Hypothalamus (tissue), 51 donors: ENCODE results near the gene S100A14.
A peak's percentile ranks its signal among the peaks of the same experiment; 100 is the strongest.
"Not testable (repeated sequence)": the region's sequence is repeated elsewhere in the genome, so short reads cannot be mapped to it uniquely, and the experiment has no call there.

Source experiments
- DNase-seq, 51 donors: peaks; one replicate each; lab custom pipeline; 2025; lab: John Stamatoyannopoulos, UW

The S100A14 gene

DNA sequence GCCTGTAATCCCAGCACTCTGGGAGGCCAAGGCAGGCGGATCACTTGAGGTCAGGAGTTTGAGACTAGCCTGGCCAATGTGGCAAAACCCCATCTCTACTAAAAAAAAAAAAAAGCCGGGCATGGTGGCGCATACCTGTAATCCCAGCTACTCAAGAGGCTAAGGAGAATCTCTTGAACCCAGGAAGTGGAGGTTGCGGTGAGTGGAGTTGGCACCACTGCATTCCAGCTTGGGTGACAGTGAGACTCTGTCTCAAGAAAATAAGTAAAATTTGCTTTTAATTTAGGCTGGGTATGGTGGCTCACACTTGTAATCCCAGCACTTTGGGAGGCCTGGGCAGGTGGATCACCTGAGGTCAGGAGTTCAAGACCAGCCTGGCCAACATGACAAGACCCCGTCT lies 24.1 kb upstream of the S100A14 start:
- not testable (repeated sequence) for DNase-seq

- no peak for DNase-seq
Measured at GRCh38 chr1:153639280-153639679, 23.2 kb upstream of the S100A14 start.

DNA sequence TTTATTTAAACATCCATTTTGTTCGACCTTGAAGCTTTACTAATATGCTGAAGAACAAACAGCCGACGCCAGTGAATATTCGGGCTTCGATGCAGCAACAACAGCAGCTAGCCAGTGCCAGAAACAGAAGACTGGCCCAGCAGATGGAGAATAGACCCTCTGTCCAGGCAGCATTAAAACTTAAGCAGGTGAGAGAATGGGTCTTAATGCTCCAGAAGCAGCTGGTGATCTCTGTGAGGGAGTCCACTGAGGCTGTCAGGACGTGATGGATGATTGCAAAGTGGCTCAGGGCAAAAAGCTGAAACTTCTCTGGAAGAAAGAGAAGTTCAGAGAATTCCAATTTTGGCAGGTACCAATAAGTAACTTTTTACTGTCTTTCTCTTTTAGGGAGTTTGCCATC lies 22.1 kb upstream of the S100A14 start:
- no peak for DNase-seq

DNA sequence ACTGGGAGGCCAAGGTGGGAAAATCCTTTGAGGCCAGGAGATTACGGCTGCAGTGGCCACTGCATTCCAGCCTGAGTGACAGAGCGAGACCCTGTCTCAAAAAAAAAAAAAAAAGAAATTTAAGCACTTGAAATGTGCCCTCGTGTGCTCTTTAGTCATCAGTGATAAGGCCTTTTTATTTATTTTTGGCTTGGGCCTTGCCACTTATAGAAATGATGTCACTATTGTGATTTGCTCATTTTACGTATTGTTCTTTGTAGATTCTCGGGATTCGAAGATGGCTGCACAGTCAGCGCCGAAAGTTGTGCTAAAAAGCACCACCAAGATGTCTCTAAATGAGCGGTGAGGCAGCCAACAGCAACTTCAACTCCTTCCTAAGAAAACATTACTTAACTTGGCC lies 20.2 kb upstream of the S100A14 start:
- DNase-seq = no peak

DNA sequence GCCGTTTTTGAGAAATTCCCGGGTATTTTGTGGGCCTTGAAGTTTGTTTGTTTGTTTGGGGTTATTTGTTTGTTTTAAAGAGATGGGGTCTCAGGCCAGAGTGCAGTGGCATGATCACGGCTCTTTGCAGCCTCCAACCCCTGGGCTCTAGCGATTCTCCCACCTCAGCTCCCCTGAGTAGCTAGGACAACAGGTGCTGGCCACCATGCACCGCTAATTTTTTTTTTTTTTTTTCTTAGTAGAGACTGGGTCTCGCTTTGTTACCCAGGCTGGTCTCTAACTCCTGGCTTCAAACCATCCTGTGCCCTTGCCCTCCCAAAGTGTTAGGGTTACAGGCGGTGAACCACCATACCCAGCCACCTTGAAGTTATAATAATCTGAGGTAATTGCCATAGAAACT lies 19.7 kb upstream of the S100A14 start:
- DNase-seq = no peak

DNA sequence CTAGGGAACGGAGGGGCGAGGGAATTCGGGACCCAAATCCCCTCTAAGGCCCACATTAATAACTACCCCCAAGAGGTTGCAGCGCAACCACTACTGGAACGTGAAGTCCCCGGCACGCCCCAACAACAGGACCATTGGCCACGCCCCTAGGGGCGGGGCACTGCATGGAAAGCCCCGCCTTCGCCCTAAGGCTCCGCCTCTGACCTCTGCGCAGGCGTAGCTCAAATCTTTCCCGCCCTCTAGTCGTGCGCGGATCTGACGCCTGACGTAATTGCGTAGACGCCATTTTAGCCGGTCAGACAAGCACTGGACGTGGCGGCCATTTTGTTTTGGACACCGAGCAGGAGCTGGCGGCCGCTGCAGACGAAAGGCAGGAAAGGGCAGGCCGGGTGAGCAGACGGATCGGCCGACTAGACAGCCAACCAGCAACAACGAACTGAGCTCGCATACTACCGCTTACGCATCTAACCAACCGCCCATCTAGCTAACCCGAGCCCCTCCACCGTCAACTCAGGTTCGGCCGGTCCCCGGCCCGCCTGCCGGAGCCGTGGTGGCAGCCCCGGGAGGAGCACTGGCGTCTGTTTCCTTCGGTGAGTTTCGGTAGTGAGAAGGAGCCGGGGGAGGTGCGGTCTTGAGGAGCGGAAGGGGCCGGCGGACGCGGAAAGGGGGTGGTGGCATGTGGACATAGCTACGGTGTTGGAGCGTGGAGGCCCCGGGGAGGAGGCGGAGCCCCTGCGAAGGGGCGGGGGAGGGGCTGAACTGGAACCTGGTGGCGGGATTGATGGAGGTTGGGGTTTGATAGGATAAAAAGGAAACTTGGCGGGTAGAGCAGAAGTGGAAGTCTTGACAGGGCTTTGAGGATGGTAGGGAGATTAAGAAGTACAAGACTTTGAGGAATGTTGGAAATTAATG lies 17.9 kb upstream of the S100A14 start, which contains the start of gene CHTOP:
TSS of gene CHTOP (plus strand) at position 313 of the 912 bp plus-strand sequence. CDS start 2,523 bp downstream, outside the sequence.
- DNase-seq = peak; percentile 74 to 99 (median 96)

DNA sequence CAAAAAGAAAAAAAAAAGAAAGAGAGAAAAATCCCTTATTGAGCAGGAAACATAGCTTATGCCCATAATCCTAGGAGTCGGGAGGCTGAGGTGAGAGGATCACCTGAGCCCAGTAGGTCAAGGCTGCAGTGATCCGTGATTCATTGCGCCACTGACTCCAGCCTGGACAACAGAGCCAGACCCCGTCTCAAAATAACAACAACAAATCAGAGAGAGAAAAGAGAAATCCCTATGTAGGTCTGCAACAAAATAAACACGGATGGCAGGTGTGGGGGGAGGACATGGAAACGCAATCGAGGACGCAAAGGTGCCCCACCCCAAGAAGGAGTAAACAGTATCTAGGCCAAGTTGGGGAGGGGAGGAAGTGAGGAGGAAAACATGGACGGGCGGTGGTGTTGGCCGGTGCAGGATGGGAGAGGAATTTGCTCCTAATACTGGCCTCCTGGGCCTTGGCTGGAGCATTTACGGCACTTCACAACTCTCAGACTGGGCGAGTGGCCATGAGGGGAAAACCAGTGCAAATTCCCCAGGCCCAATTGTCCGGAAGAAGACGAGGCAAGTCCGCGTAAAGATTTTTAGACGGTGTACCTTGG lies 17.1 kb upstream of the S100A14 start:
- peak in 3 of 51 donors; percentile 53 to 84 (median 64) for DNase-seq

- peak in 2 of 51 donors; percentile 5 to 51 for DNase-seq
Measured at GRCh38 chr1:153631047-153632022, 15.2 kb upstream of the S100A14 start.

DNA sequence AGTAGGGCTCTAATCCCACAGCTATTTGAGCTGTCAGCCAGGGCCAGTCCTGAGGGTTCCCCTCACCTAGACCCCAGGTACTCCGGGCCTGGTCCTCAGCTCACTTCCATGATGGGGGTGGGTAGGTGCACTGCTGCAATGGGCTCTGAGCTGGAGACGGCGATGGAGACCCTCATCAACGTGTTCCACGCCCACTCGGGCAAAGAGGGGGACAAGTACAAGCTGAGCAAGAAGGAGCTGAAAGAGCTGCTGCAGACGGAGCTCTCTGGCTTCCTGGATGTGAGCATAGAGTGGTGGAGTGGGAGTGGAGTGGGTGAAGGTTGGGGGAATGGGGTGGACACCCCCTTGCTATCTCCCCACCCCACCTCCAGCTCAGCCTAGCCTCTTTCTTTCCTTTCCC lies 14.3 kb upstream of the S100A14 start:
- DNase-seq = no peak

- DNase-seq = peak in 26 of 51 donors; percentile 13 to 74 (median 42)
Measured at GRCh38 chr1:153629971-153630370, 13.8 kb upstream of the S100A14 start.

DNA sequence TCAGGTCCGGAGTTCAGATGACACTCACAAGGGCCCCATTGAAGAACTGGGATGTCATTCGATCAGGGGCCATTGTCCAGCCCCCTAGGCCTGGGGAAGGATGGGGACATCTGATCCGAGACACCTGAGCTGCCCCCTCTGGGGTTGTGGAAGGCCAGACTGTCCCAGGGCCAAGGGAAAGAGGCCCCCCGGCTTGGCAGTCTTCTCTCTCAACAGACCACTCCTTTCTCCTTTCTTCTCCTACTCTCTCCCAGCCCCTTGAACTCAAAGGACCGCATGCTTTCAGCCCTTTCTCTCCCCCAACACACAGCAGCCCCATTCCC lies 13.2 kb upstream of the S100A14 start:
- DNase-seq = no peak

GRCh38 chr1:153628638-153629342 lies 12.7 kb upstream of the S100A14 start:
- DNase-seq = peak in 1 of 51 donors; percentile 34

DNA sequence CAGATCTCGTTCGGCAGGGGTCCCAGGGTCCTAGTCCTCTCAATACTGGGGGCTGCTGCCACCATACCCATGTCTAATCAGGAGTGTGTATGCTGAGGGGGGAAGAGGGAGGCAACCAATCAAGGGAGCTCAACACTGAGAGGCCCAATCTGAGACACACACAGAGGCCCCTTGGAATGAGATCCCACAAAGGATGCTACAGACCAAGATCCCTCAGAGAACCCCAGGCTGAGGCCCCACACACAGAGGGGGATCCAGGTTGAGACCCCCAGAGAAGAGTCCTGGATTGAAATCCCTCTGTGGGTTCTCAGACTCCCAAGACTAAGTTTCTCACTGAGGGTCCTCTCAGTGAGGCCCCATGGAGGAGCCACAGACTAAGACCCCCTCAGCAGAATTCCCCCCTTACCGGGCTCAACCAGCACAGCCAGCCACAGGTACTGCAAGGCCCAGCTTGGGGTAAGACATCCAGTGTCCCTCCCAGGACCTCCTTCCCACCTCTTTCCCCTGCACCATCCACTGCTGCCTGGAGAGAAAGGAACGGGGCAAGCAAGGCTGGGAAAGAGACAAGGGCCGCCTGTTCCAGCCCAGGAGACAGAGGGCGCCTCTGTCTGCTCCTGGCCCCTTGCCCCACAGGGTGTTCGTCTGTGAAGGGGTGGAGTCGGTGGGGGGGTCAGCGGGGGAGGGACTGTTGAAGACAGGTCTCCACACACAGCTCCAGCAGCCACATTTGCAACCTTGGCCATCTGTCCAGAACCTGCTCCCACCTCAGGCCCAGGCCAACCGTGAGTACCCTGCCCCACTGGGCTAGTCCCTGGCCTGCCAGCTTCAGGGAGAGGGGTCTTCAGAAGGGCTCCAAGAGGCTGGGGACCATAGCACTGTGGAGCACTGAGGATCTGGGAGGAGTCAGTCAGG lies 11.8 kb upstream of the S100A14 start, which contains the start of gene S100A1:
TSS of gene S100A1 (plus strand) at position 720 of the 912 bp plus-strand sequence. CDS start 2,088 bp downstream, outside the sequence.
- DNase-seq = peak in 45 of 51 donors; percentile 16 to 90 (median 67)

- DNase-seq = peak in 39 of 51 donors; percentile 19 to 78 (median 63)
Measured at GRCh38 chr1:153626904-153627714, 11.0 kb upstream of the S100A14 start, which contains the start of gene S100A13. TSS of gene S100A13 (minus strand) at chr1:153627505. CDS start at chr1:153626472, 1,033 bp downstream.

GRCh38 chr1:153626477-153626903 lies 10.4 kb upstream of the S100A14 start:
- DNase-seq = no peak

- no peak for DNase-seq
Measured at GRCh38 chr1:153624965-153625611, 9.0 kb upstream of the S100A14 start.

DNA sequence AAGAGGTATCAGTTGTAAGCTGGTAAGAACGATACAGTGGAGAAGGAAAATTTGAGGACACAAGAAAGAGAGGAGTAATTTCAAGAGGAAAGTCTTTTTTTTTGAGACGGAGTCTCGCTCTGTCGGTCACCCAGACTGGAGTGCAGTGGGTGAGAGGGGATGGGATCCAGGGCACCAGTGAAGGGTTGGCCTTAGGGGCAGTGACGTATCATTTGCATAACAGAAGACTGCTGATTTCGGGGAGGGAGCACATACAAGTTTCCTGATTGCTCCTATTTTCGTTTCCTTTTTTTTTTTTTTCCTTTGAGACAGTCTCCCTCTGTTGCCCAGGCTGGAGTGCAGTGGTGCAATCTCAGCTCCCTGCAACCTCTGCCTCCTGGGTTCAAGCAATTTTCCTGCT lies 7.0 kb upstream of the S100A14 start:
- no peak for DNase-seq
